ENCODE results near the gene POP7. TPM values are rescaled to one million over a fixed set of nuclear protein-coding genes. Genes with fewer than 3 reads are reported as not detected.
"Not testable (repeated sequence)": the region's sequence is repeated elsewhere in the genome, so short reads cannot be mapped to it uniquely, and the experiment has no call there.

Gene POP7
- total RNA-seq, result 10.4 TPM

DNA sequence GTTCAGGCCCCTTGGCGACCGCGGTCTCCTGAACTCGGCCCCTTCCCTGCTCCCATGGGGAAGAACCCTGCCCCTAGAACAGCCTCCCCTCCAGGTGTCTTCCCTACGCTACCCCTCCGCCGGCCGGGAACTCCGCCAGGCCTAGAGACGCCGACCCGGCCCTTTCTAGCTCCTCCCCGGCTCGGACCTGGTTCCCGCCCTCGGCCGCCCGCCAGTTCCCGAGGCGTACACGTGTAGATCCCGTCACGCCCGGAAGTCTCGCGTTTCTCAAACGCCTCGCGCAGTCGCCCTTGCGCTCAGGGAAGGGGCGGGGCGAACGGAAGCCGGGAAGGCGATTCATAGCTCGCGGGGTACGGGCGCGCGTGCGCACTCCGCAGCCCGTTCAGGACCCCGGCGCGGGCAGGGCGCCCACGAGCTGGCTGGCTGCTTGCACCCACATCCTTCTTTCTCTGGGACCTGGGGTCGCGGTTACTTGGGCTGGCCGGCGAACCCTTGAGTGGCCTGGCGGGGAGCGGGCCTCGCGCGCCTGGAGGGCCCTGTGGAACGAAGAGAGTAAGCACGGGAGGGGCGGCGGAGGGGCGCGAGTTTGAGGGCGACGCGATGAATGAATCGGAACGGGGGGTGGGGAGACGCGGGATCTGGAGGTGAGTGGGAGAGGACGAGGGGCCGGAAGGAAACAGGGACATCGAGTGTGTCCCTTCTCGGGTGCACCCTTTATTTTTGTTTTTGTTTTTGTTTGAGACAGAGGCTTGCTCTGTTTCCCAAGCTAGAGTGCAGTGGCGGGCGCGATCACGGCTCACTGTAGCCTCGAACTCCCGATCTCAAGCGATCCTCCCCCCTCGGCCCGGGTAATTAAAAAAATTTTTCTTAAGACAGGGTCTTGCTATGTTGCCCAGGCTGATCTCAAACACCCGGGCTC lies at the start of gene POP7:
Gene POP7, plus strand, starts transcription at position 369 of the 919 bp plus-strand sequence. CDS start 710 bp downstream, outside the sequence.
- Histone ChIP-seq H3K4me1 (ENCODE audit: insufficient read depth, low read length) (peaks cover 16% of the 10 kb centered on the region), H3K4me3 (ENCODE audit: low read length) (peak within 1 kb of the TSS; percentile 68), H3K27me3 (ENCODE audit: insufficient read depth, low read length) (no peaks in the 10 kb centered on the region), H3K9me3 (ENCODE audit: low read depth, low read length) (no peaks in the 10 kb centered on the region)

DNA sequence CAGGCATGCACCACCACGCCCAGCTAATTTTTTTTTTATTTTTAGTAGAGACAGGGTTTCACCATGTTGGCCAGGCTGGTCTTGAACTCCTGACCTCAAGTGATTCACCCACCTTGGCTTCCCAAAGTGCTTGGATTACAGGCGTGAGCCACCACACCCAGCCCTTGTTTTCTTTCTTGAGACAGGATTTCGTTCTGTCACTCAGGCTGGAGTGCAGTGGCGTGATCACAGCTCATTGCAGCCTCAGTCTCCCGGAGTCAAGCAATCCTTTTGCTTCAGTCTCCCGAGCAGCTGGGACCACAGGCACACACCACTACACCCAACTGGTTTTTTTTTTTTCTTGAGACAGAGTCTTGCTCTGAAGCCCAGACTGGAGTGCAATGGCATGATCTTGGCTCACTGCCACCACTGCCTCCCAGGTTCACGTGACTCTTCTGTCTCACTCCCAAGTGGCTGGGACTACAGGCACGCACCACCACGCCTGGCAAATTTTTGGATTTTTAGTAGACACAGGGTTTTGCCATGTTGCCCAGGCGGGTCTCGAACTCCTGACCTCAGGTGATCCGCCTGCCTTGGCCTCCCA lies 43.6 kb upstream of the POP7 start:
- not testable (repeated sequence) for H3K4me1 ChIP-seq (ENCODE audit: insufficient read depth, low read length)

GRCh38 chr7:100665168-100665726 lies 40.7 kb upstream of the POP7 start:
- no peak overlapping the region for H3K4me3 ChIP-seq (ENCODE audit: low read length)
- H3K4me1 ChIP-seq (ENCODE audit: insufficient read depth, low read length), result no peaks in the 10 kb centered on the region
- H3K27me3 ChIP-seq (ENCODE audit: insufficient read depth, low read length), result no peaks in the 10 kb centered on the region
- no peaks in the 10 kb centered on the region for H3K9me3 ChIP-seq (ENCODE audit: low read depth, low read length)

More for the DNA sequence above, 43.6 kb upstream of the POP7 start:
- H3K9me3 ChIP-seq (ENCODE audit: low read depth, low read length); H3K27me3 ChIP-seq (ENCODE audit: insufficient read depth, low read length); H3K4me3 ChIP-seq (ENCODE audit: low read length): not testable (repeated sequence)

- no peaks in the 10 kb centered on the region for H3K4me1 ChIP-seq (ENCODE audit: insufficient read depth, low read length)
- no peaks in the 10 kb centered on the region for H3K27me3 ChIP-seq (ENCODE audit: insufficient read depth, low read length)
- H3K9me3 ChIP-seq (ENCODE audit: low read depth, low read length), result no peaks in the 10 kb centered on the region
- H3K4me3 ChIP-seq (ENCODE audit: low read length), result no peak overlapping the region
Observed at GRCh38 chr7:100667331-100668068, 38.4 kb upstream of the POP7 start.

GRCh38 chr7:100668069-100668449 lies 37.9 kb upstream of the POP7 start:
- Histone ChIP-seq H3K4me1 (ENCODE audit: insufficient read depth, low read length) (peaks cover 5% of the 10 kb centered on the region), H3K4me3 (ENCODE audit: low read length) (no peak overlapping the region), H3K9me3 (ENCODE audit: low read depth, low read length) (no peaks in the 10 kb centered on the region), H3K27me3 (ENCODE audit: insufficient read depth, low read length) (no peaks in the 10 kb centered on the region)

DNA sequence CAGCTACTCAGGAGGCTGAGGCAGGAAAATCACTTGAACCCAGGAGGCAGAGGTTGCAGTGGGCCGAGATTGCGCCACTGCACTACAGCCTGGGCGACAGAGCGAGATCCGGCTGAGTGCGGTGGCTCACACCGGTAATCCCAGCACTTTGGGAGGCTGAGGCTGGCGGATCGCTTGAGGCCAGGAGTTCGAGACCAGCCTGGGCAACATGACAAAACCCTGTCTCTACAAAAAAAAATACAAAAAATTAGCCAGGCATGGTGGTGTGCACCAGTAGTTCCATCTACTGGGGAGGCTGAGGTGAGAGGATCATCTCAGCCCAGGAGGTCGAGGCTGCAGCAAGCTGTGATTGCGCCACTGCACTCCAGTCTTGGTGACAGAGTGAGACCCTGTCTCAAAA lies 36.8 kb upstream of the POP7 start:
- H3K9me3 ChIP-seq (ENCODE audit: low read depth, low read length); H3K4me3 ChIP-seq (ENCODE audit: low read length); H3K4me1 ChIP-seq (ENCODE audit: insufficient read depth, low read length); H3K27me3 ChIP-seq (ENCODE audit: insufficient read depth, low read length): not testable (repeated sequence)

GRCh38 chr7:100670074-100670473 lies 35.8 kb upstream of the POP7 start:
- Histone ChIP-seq H3K9me3 (ENCODE audit: low read depth, low read length) (no peaks in the 10 kb centered on the region), H3K4me3 (ENCODE audit: low read length) (no peak overlapping the region), H3K4me1 (ENCODE audit: insufficient read depth, low read length) (peaks cover 7% of the 10 kb centered on the region), H3K27me3 (ENCODE audit: insufficient read depth, low read length) (no peaks in the 10 kb centered on the region)

DNA sequence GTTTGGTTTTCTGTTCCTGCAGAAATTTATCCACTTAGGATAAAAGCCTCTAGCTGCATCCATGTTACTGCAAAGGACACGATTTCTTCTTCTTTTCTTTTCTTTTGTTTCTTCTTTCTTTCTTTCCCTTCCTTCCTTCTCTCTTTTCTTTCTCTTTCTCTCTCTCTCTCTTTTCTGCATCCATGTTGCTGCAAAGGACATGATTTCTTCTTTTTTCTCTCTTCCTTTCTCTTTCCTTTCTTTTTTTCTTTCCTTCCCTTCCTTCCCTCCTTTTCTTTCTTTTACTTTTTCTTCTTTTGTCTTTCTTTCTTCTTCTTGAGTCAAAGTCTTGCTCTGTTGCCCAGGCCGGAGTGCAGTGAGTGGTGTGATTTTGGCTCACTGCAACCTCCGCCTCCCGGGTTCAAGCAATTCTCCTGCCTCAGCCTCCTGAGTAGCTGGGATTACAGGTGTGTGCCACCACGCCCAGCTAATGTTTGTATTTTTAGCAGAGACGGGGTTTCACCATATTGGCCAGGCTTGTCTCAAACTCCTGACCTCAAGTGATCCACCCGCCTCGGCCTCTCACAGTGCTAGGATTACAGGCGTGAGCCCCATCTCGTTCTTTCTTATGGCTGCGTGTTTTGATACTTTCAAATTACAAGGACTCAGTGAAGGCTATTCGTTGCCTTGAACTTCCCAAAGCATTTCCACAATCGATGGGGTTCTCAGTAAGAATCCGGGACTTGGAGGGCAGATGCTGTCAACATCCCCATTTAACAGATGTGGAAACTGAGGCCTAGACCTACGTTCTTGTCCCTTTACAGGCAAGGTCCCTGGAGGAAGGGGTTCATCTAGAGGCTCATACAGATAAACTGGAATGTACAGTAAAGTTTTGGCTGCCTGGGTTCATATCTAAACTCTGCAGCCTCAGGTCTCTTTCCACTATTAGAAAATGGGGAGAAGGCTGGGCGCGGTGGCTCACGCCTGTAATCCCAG lies 34.3 kb upstream of the POP7 start:
- H3K27me3 ChIP-seq (ENCODE audit: insufficient read depth, low read length), result no peaks in the 10 kb centered on the region
- no peak overlapping the region for H3K4me3 ChIP-seq (ENCODE audit: low read length)
- no peaks in the 10 kb centered on the region for H3K9me3 ChIP-seq (ENCODE audit: low read depth, low read length)

GRCh38 chr7:100673302-100673941 lies 32.5 kb upstream of the POP7 start, which contains the start of gene GNB2:
Gene GNB2, plus strand, starts transcription at chr7:100673740. Its CDS starts 2,526 bp downstream, at chr7:100676266.
- Histone ChIP-seq H3K27me3 (ENCODE audit: insufficient read depth, low read length) (no peaks in the 10 kb centered on the region), H3K4me3 (ENCODE audit: low read length) (peak within 1 kb of the TSS; percentile 95), H3K4me1 (ENCODE audit: insufficient read depth, low read length) (peaks cover 29% of the 10 kb centered on the region), H3K9me3 (ENCODE audit: low read depth, low read length) (no peaks in the 10 kb centered on the region)

More for the DNA sequence above, 34.3 kb upstream of the POP7 start:
- peaks cover 11% of the 10 kb centered on the region for H3K4me1 ChIP-seq (ENCODE audit: insufficient read depth, low read length)

GRCh38 chr7:100673942-100674410 lies 31.9 kb upstream of the POP7 start:
- H3K9me3 ChIP-seq (ENCODE audit: low read depth, low read length), result no peaks in the 10 kb centered on the region
- peak overlapping the region; percentile 95 for H3K4me3 ChIP-seq (ENCODE audit: low read length)
- no peaks in the 10 kb centered on the region for H3K27me3 ChIP-seq (ENCODE audit: insufficient read depth, low read length)
- peaks cover 34% of the 10 kb centered on the region for H3K4me1 ChIP-seq (ENCODE audit: insufficient read depth, low read length)

GRCh38 chr7:100674411-100675104 lies 31.4 kb upstream of the POP7 start:
- peak overlapping the region; percentile 95 for H3K4me3 ChIP-seq (ENCODE audit: low read length)
- H3K27me3 ChIP-seq (ENCODE audit: insufficient read depth, low read length), result no peaks in the 10 kb centered on the region
- no peaks in the 10 kb centered on the region for H3K9me3 ChIP-seq (ENCODE audit: low read depth, low read length)
- H3K4me1 ChIP-seq (ENCODE audit: insufficient read depth, low read length), result peaks cover 40% of the 10 kb centered on the region

GRCh38 chr7:100675105-100675451 lies 30.8 kb upstream of the POP7 start:
- H3K9me3 ChIP-seq (ENCODE audit: low read depth, low read length), result no peaks in the 10 kb centered on the region
- H3K4me3 ChIP-seq (ENCODE audit: low read length), result peak overlapping the region; percentile 95
- peaks cover 45% of the 10 kb centered on the region for H3K4me1 ChIP-seq (ENCODE audit: insufficient read depth, low read length)
- no peaks in the 10 kb centered on the region for H3K27me3 ChIP-seq (ENCODE audit: insufficient read depth, low read length)

All from mononuclear cell (primary cell).